GM06990 (cell line): ENCODE measurements around the gene SKI.

Experiments used
- DNase-seq: peaks from one replicate; pipeline ENCODE4 v3.0.0-alpha.2; 2011; ENCODE audit not compliant: insufficient read length; ENCODE audit errors: extremely low read depth
- H3K27me3 ChIP-seq: replicated peaks from 2 replicates; pipeline ENCODE4 v1.6.0; 2011; ENCODE audit warnings: low read length; ENCODE audit not compliant: control insufficient read depth, insufficient read depth
- H3K36me3 ChIP-seq: 2 replicates; pipeline ENCODE4 v1.5.1; 2011; ENCODE audit warnings: low read length; ENCODE audit not compliant: control insufficient read depth, insufficient read depth
- H3K4me3 ChIP-seq: replicated peaks from 2 replicates; pipeline ENCODE4 v1.5.1; 2011; ENCODE audit warnings: low read depth, mild to moderate bottlenecking, control low read depth, low read length
- CTCF ChIP-seq: IDR thresholded peaks from 2 replicates; pipeline ENCODE4 v1.5.1; 2011; ENCODE audit warnings: low read length, control low read depth, mild to moderate bottlenecking, inconsistent platforms; ENCODE audit not compliant: insufficient read depth, poor library complexity, severe bottlenecking

The SKI gene

GRCh38 chr1:2267862-2268261, 39.7 kb downstream of the SKI start:
- H3K27me3 ChIP-seq, result no peaks in the 10 kb centered on the region
- H3K36me3 ChIP-seq, result no peaks in the 10 kb centered on the region; the same call in 1 of the 2 replicates
- DNase-seq, result no peak
- TF ChIP-seq CTCF, result no peak
- no peak overlapping the region for H3K4me3 ChIP-seq

- Histone ChIP-seq H3K4me3 (no peak overlapping the region), H3K27me3 (no peaks in the 10 kb centered on the region), H3K36me3 (no peaks in the 10 kb centered on the region; the same call in 1 of the 2 replicates)
- no peak for TF ChIP-seq CTCF
- no peak for DNase-seq
These were observed 40.4 kb downstream of the SKI start for GRCh38 chr1:2268285-2269056.

DNA sequence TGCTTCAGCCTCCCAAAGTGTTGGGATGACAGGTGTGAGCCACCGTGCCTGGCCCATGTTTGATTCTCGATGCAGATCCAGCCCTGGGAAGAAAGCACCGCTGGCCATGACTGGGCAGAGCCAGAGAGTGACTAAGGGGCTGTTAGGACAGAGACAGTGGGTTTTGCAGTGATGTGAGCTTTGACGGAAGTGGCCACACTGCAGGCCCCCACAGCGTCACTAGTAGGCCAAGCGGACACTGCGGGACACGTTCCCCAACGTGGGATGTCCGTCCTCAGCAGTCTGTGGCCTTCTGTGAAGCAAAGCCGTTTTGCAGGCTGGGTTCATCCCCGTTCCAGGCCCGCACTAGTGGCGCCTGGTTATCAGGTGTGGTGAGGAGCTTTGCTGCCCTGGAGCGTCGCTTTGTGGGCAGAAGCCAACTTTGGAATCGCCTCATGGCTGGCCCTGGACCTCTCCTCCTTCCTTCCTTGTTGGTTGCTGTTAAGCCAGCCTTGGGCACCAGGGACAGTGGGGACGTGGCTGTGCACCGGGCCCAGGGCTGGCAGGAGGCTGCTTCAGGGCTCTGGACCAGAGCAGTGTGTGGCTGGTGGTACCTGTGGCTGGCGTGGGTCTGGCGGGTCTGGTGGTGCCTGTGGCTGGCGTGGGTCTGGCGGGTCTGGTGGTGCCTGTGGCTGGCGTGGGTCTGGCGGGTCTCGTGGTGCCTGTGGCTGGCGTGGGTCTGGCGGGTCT, 41.2 kb downstream of the SKI start:
- Histone ChIP-seq H3K36me3 (no peaks in the 10 kb centered on the region; the same call in 1 of the 2 replicates), H3K4me3 (no peak overlapping the region), H3K27me3 (no peaks in the 10 kb centered on the region)
- DNase-seq, result no peak
- no peak for TF ChIP-seq CTCF

- TF ChIP-seq CTCF, result no peak
- no peaks in the 10 kb centered on the region for H3K27me3 ChIP-seq
- no peaks in the 10 kb centered on the region; the same call in 1 of the 2 replicates for H3K36me3 ChIP-seq
- no peak for DNase-seq
- H3K4me3 ChIP-seq, result no peak overlapping the region
These were observed 41.8 kb downstream of the SKI start for GRCh38 chr1:2269922-2270259.

DNA sequence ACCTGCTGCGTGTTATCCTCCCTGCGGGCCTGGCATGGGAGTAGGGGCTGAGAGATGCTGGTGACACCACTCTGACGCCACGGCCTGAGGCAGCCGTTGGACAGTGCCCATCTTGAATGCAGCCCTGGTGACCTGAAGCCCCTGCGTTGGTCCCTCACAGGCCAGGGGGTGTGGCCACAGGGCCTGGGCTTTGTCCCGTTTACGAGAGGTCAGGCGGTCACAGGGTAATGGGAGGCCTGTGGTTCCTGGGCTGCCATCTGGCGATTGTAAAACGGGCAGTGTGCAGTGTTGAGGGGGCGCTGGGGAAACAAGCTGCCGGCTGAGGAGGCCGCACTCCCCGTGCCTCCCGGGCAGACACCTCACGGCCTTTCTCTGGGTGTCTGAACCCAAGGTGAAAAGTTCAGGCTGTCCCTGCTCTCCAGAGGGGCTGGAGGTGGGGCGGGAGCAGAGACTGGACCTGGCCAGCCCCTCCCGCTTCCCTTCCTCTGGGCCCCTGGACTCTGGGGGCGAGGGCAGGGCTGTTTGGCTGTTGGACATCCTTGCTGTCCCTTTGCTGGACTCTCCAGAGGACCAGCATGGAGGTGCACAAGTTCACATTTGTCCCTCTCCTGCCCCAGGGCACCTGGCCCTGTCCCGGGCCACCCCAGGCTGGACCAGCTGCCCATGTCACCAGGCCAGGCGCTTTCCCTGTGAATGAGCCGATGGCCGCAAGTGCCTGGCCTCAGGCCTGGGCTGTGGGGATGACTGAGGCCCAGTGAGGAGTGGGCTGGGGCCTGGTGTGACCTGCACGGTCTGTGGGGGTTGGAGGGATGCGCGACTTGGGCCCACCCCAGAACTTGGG, 42.4 kb downstream of the SKI start:
- Histone ChIP-seq H3K36me3 (no peaks in the 10 kb centered on the region; the same call in 1 of the 2 replicates), H3K4me3 (no peak overlapping the region), H3K27me3 (no peaks in the 10 kb centered on the region)
- DNase-seq, result no peak
- no peak for TF ChIP-seq CTCF
